Lower leg skin (tissue), 3 donors: ENCODE results near the gene INTS4.

Source experiments
- CTCF ChIP-seq, 3 donors: fragments of 450-650 bp; IDR thresholded peaks; one replicate each; pipeline ENCODE4 v1.5.1; 2016; ENCODE audit warnings: antibody characterized with exemption in 3 of 3, mild to moderate bottlenecking in 3 of 3, moderate library complexity in 2 of 3
- POLR2A ChIP-seq, 2 donors: fragments of 450-650 bp; IDR thresholded peaks; one replicate each; pipeline ENCODE4 v1.6.1; 2016 to 2017; ENCODE audit warnings: antibody characterized with exemption in 2 of 2, mild to moderate bottlenecking in 1 of 2, moderate library complexity in 1 of 2

DNA sequence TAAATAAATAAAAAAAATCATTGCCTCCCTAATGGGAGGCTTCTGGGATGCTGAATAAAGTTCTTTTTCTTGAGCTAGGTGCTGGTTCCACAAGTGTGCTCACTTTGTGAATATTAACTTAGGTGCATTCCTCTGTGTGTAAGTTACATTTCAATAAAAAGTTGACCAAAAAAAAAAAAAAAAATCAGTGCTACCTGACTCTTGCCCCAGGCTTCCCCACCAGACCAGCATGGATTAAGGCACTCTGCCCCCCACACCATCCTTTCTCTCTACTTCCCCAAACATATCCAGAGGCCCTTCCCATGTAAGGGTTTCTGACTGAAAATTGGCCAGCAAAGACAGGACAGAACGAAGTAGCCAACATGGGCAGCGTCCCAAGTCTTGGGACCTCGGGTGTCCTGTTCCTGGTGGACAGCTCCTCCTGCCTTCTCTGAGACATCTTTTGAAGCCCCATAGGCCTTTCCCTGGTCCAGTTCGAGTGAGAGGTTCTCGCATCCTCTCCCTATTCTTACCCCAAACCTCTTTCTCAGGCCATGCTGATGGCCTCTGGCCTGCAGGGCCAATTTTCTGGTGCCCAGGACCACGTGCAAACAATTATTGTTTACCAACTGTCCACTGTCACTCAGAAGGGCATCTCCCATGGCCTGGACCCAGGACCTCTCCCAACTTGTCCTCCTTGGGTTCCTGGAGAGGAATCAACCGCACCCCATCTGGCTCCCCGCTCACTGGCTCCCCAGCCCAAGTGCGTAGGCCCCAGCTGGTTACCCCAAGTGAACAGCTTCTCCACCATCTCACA lies 43.6 kb upstream of the INTS4 start:
- TF ChIP-seq CTCF (IDR thresholded peaks at IDR 0.05) (no peak), POLR2A (IDR thresholded peaks at IDR 0.05) (no peak)
